ENCODE results near the gene NUDT13. TPM values are rescaled to one million over a fixed set of nuclear protein-coding genes. Genes with fewer than 3 reads are reported as not detected.
"Not testable (repeated sequence)": the region's sequence is repeated elsewhere in the genome, so short reads cannot be mapped to it uniquely, and the experiment has no call there.

The NUDT13 gene
- total and polyA plus RNA-seq, 12 donors = 1.0 to 6.1 (median 2.9) TPM

DNA sequence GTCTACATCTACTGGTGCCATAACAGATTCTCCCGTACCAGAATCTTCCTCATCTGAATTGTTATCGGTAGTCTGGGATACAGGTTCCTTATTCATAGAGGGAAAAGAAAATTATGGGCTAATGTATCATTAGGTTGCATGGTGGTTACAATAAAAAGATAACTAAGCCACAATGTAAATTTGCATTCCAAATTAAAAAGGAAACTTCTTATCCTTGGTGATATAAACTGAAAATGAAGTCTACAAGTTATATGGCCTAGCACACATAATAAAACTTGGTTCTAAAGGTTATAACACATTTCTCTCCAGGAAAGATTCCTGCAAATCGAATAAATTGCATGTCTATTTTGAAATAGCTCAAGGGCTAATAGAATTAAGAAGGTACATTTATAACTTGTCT, 24.5 kb downstream of the NUDT13 start:
- Histone ChIP-seq H3K27me3 (no peaks in the 10 kb centered on the region), H3K4me3 (no peak overlapping the region), H3K4me1 (replicated peaks in 1 of 2) (peaks cover 0 to 9% of the 10 kb centered on the region in 2 donors), H3K9me3 (replicated peaks in 1 of 3) (no peaks in the 10 kb centered on the region), H3K27ac (no peak overlapping the region), H3K36me3 (replicated peaks in 1 of 2) (peaks cover 0 to 78% of the 10 kb centered on the region in 2 donors)
- 91 to 96% (median 92%) methylated on average over 3 of the region's 3 CpGs for WGBS, 4 donors
- TF ChIP-seq POLR2A (IDR thresholded peaks at IDR 0.05) = no peak
- TF ChIP-seq, protein P1, sequence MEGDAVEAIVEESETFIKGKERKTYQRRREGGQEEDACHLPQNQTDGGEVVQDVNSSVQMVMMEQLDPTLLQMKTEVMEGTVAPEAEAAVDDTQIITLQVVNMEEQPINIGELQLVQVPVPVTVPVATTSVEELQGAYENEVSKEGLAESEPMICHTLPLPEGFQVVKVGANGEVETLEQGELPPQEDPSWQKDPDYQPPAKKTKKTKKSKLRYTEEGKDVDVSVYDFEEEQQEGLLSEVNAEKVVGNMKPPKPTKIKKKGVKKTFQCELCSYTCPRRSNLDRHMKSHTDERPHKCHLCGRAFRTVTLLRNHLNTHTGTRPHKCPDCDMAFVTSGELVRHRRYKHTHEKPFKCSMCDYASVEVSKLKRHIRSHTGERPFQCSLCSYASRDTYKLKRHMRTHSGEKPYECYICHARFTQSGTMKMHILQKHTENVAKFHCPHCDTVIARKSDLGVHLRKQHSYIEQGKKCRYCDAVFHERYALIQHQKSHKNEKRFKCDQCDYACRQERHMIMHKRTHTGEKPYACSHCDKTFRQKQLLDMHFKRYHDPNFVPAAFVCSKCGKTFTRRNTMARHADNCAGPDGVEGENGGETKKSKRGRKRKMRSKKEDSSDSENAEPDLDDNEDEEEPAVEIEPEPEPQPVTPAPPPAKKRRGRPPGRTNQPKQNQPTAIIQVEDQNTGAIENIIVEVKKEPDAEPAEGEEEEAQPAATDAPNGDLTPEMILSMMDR (IDR thresholded peaks at IDR 0.05) = no peak
- no peak for DNase-seq
- intact Hi-C loops (cut with DNase I) = no loop called here

DNA sequence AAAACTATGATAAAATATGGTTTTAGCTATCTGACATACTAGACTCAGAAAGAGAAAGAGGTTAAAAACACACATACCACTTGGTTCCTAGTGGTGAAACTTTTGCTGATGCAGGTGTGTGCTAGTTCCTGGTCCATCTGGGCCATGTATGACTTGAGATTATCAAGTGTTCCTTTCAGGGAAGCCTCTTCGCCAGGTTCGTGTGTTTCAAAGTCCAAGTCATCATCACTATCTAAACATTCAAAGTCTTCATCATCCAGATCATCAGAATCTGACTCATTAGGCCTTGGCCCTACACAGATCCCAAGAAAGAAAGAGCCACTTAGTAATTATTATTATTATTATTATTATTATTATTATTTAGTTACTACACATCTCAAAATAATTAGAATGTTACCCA, 26.4 kb downstream of the NUDT13 start:
- Histone ChIP-seq H3K27me3 (no peaks in the 10 kb centered on the region), H3K4me3 (no peak overlapping the region), H3K27ac (no peak overlapping the region), H3K4me1 (replicated peaks in 1 of 2) (peaks cover 0 to 6% of the 10 kb centered on the region in 2 donors), H3K9me3 (replicated peaks in 1 of 3) (no peaks in the 10 kb centered on the region), H3K36me3 (replicated peaks in 1 of 2) (peaks cover 0 to 92% of the 10 kb centered on the region in 2 donors)
- 46 to 61% (median 50%) methylated on average over 2 of the region's 2 CpGs for WGBS, 4 donors
- no peak for TF ChIP-seq POLR2A (IDR thresholded peaks at IDR 0.05)
- TF ChIP-seq, protein P1 (IDR thresholded peaks at IDR 0.05) = no peak
- DNase-seq = no peak
- intact Hi-C loops (cut with DNase I) = no loop called here

DNA sequence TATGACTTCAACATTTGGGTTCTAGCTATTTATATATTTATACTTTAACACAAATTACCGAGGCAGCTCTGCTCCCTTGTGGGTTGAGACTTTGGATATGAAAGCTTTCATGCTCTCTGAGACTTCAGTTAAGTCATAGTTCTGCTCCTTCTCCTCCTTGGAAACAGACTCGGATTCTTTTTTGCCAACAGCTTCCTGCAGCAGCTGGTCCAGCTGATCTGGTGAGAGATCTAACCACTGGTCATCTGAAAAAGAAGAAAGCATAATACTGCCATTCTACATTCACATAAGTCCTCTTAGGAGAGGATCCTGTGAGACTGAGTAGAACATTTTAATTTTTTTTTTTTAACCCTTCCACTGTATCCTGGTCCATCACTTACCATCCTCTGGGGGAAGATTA, 29.0 kb downstream of the NUDT13 start:
- Histone ChIP-seq H3K9me3 (replicated peaks in 1 of 3) (no peaks in the 10 kb centered on the region), H3K4me1 (replicated peaks in 1 of 2) (no peaks in the 10 kb centered on the region), H3K4me3 (no peak overlapping the region), H3K36me3 (replicated peaks in 1 of 2) (peaks cover 0 to 93% of the 10 kb centered on the region in 2 donors), H3K27ac (no peak overlapping the region), H3K27me3 (no peaks in the 10 kb centered on the region)
- WGBS, 4 donors = 68 to 81% (median 74%) methylated on average over 2 of the region's 2 CpGs
- no peak for TF ChIP-seq POLR2A (IDR thresholded peaks at IDR 0.05)
- TF ChIP-seq, protein P1 (IDR thresholded peaks at IDR 0.05) = no peak
- intact Hi-C loops (cut with DNase I) = no loop called here
- no peak for DNase-seq

DNA sequence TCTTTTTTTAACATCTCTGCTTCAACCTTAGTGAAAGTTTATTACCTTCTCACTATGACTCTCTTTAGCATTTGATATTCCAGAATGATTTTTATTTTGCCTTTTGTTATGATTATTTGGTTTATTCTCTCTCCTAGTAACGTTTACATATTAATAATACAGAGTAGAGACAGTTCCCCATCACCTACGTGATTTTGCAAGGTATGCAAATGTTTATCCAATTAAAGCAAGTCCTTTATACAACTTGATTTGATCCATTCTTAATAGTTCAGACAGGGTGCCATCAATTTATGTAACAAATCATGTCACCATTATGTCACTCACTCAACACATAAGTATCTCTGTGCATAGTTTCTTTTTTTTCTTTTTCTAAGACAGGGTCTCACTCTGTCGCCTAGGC, 31.3 kb downstream of the NUDT13 start:
- no peaks in the 10 kb centered on the region for H3K9me3 ChIP-seq (replicated peaks in 1 of 3)
- H3K4me3 ChIP-seq = no peak overlapping the region
- H3K4me1 ChIP-seq (replicated peaks in 1 of 2) = no peaks in the 10 kb centered on the region
- intact Hi-C loops (cut with DNase I) = no loop called here
- H3K27ac ChIP-seq = no peak overlapping the region
- TF ChIP-seq POLR2A (IDR thresholded peaks at IDR 0.05) = no peak
- TF ChIP-seq, protein P1 (IDR thresholded peaks at IDR 0.05) = no peak
- H3K27me3 ChIP-seq = no peaks in the 10 kb centered on the region
- 85 to 93% (median 89%) methylated on average over 3 of the region's 3 CpGs for WGBS, 4 donors
- H3K36me3 ChIP-seq (replicated peaks in 1 of 2) = peaks cover 0 to 94% of the 10 kb centered on the region in 2 donors
- no peak for DNase-seq

DNA sequence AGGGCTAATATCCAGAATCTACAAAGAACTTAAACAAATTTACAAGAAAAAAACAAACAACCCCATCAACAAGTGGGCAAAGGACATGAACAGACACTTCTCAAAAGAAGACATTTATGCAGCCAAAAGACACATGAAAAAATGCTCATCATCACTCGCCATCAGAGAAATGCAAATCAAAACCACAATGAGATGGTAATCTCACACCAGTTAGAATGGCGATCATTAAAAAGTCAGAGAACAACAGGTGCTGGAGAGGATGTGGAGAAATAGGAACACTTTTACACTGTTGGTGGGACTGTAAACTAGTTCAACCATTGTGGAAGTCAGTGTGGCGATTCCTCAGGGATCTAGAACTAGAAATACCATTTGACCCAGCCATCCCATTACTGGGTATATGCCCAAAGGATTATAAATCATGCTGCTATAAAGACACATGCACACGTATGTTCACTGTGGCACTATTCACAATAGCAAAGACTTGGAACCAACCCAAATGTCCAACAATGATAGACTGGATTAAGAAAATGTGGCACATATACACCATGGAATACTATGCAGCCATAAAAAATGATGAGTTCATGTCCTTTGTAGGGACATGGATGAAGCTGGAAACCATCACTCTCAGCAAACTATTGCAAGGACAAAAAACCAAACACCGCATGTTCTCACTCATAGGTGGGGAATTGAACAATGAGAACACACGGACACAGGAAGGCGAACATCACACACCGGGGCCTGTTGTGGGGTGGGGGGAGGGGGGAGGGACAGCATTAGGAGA, 40.6 kb downstream of the NUDT13 start:
- WGBS, 4 donors = 76 to 97% (median 93%) methylated on average over 6 to 8 of the region's 8 CpGs
- H3K4me3 ChIP-seq; H3K9me3 ChIP-seq (replicated peaks in 1 of 3); H3K27ac ChIP-seq; DNase-seq; H3K27me3 ChIP-seq; intact Hi-C loops (cut with DNase I); H3K4me1 ChIP-seq (replicated peaks in 1 of 2): not testable (repeated sequence)
- peaks cover 0 to 59% of the 10 kb centered on the region in 2 donors for H3K36me3 ChIP-seq (replicated peaks in 1 of 2)

Data from adrenal gland (tissue), 12 donors.